Stimulated activated CD4-positive, alpha-beta T cell treated with anti-CD3 and anti-CD28 coated beads, TNF-alpha, amount 100 ng/mL, for 1 hour (primary cell): ENCODE measurements around the gene PLIN4.

Experiments used
- DNase-seq, 3 donors: peaks; one replicate each; pipeline ENCODE4 v3.0.0-alpha.2; 2020; ENCODE audit warnings: low read depth in 3 of 3, low spot score in 1 of 3

The PLIN4 gene

GRCh38 chr19:4507804-4508203, 10.5 kb downstream of the PLIN4 start:
- DNase-seq = no peak

- no peak for DNase-seq
These were observed 11.2 kb downstream of the PLIN4 start for GRCh38 chr19:4507150-4507452.

GRCh38 chr19:4506449-4507149, 11.7 kb downstream of the PLIN4 start:
- no peak for DNase-seq

- no peak for DNase-seq
These were observed 12.5 kb downstream of the PLIN4 start for GRCh38 chr19:4505570-4506448.

GRCh38 chr19:4504891-4505569, 13.3 kb downstream of the PLIN4 start:
- no peak for DNase-seq

GRCh38 chr19:4504297-4504701, 14.0 kb downstream of the PLIN4 start:
- no peak for DNase-seq

- DNase-seq = no peak
These were observed 14.5 kb downstream of the PLIN4 start for GRCh38 chr19:4503825-4504170.

GRCh38 chr19:4503132-4503824, 15.0 kb downstream of the PLIN4 start:
- DNase-seq = no peak

GRCh38 chr19:4502282-4503131, 15.8 kb downstream of the PLIN4 start:
- no peak for DNase-seq

GRCh38 chr19:4501691-4502090, 16.6 kb downstream of the PLIN4 start:
- no peak for DNase-seq

- no peak for DNase-seq
These were observed 17.3 kb downstream of the PLIN4 start for GRCh38 chr19:4500841-4501591.

GRCh38 chr19:4499855-4500254, 18.4 kb downstream of the PLIN4 start:
- DNase-seq = no peak

GRCh38 chr19:4499318-4499717, 19.0 kb downstream of the PLIN4 start:
- DNase-seq = no peak

- DNase-seq = no peak
These were observed 19.6 kb downstream of the PLIN4 start for GRCh38 chr19:4498694-4499093.

- DNase-seq = no peak
These were observed 20.4 kb downstream of the PLIN4 start for GRCh38 chr19:4497770-4498389.

GRCh38 chr19:4496304-4496703, 22.0 kb downstream of the PLIN4 start:
- DNase-seq = no peak

GRCh38 chr19:4495471-4495870, 22.8 kb downstream of the PLIN4 start:
- no peak for DNase-seq

- DNase-seq = no peak
These were observed 23.6 kb downstream of the PLIN4 start for GRCh38 chr19:4494691-4495064.

- no peak for DNase-seq
These were observed 24.2 kb downstream of the PLIN4 start for GRCh38 chr19:4493929-4494690.
